ENCODE measurements around the gene MEX3A.
"Not testable (repeated sequence)": the region's sequence is repeated elsewhere in the genome, so short reads cannot be mapped to it uniquely, and the experiment has no call there.

MEX3A gene

GRCh38 chr1:156053768-156054499 is 28.3 kb downstream of the MEX3A start, which contains the start of gene UBQLN4:
TSS of gene UBQLN4 (minus strand) at chr1:156053798. CDS start at chr1:156053701, 97 bp downstream.
- DNase-seq: peak; percentile 91

DNA sequence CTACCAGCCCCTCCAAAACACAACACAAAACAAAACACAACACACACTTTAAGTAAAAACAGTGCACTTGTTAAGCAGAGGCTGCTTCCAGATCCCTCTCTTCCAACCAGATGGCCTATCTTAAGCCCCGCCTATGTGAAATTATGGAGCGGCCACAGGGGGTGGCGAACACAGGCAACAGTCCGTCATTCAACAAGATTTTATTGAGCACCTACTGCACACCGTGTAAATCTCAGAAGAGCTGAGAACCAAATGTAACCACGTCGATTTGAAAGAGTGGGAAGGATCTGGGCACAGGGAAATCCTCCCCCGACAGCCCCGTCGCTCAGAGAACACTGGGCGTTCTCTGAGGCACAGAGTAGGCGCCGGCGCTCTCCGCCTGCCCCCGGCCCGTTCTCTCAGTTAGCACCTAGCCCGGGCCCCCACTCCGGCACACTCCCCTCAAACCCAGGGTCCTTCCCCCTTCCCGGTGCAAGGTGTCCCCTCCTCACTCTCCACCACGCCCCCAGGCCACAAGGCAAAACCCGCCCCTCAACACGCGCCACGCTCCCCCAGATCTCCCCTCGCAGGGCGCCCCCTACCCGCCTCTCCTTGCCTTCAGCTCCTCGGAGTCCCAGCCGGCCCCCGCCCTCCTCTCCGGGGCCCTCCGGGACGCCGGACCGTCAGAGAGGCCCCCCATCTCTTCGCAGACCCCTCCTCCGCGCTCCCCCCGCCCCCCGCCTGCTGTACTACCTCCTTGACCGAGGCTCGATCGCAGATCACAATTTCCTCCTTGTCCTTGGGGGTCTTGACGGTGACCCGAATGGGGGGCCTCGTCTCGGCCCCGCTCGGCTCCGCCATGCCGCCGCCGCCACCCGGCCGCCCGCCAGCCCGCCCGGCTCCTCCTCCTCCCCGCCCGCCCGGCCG is 29.1 kb downstream of the MEX3A start:
- no peak for DNase-seq

GRCh38 chr1:156051011-156051725 is 31.1 kb downstream of the MEX3A start:
- DNase-seq: no peak

DNA sequence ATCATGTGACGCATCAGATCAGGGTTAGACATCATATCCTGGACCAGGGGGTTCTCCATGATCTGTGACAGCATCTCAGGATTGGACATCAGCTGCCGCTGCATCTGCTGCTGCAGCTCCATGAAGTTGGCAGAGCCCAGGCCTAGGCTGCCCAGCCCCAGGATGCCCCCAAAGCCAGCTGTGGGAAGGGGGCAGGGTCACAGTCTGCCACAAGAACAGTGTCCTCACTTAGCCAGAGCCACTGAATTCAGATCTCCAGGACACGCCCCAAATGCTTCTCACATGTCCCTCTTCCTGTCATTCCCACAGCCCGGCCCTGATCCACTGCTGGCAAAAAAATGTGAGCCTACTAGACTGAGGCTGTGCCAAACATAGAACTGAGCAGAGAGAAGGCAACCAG is 31.9 kb downstream of the MEX3A start:
- DNase-seq: peak; percentile 38

GRCh38 chr1:156048663-156049258 is 33.5 kb downstream of the MEX3A start:
- no peak for DNase-seq

DNA sequence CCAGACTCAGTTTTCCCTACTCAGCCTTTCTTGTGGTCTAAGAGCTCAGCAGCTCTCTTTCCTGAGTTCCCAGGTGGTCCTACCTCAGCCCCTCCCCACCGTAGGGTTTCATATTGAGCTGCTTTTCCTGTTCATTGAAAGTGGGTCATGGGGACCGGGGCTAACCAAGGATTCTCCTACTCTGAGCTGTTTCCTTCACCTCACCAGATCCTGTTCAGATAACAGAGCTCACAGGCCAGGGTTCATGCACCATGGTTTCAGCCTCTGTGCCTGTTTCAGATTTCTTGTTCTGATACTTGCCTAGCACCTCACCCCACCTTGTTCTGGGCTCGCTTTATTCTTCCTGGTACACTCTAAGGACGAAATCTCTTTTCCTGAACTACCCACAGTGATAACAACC is 37.2 kb downstream of the MEX3A start:
- no peak for DNase-seq

DNA sequence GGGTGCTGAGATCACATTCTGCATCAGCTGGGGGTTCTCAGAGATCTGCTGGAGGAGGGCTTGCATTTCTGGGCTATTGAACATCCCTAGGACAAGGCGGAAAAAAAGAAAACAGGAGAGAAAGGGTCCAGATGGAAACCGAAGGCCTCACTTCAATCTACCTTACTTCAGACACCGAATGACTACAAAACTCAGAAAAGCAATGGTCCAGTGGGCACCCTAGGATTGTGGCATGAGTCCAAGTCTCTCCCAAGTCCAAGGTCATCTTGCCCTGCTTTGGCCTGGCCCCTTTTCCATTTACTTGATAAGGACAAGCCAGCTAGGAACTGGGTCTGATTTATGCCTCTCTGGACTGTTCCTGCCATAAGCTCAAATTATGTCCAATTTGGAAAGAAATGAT is 39.4 kb downstream of the MEX3A start:
- no peak for DNase-seq

- DNase-seq: not testable (repeated sequence)
These were observed 47.3 kb downstream of the MEX3A start for GRCh38 chr1:156034991-156035390.

- no peak for DNase-seq
These were observed 49.3 kb downstream of the MEX3A start for GRCh38 chr1:156033011-156033410.

DNA sequence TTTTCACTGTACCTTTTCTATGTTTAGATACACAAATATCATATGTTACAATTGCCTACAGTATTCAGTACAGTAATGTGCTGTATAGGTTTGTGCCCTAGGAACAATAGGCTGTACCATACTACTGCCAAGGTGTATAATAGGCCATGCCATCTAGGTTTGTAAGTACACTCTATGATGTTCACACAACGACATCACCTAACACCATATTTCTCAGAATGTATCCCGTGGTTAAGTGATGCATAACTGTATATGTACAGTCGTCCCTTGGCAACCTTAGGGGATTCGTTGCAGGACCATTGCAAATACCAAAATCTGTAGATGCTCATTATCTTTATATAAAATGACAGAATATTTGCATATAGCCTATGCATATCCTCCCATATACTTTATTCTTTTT is 55.7 kb downstream of the MEX3A start:
- no peak for DNase-seq

- no peak for DNase-seq
These were observed 56.4 kb downstream of the MEX3A start for GRCh38 chr1:156025876-156026275.

GRCh38 chr1:156024801-156025200 is 57.5 kb downstream of the MEX3A start:
- DNase-seq: no peak
